HUES48 (cell line): ENCODE measurements around the gene EPB41L5.
A peak's percentile ranks its signal among the peaks of the same experiment; 100 is the strongest.
"Not testable (repeated sequence)": the region's sequence is repeated elsewhere in the genome, so short reads cannot be mapped to it uniquely, and the experiment has no call there.

Experiments
- H3K27ac ChIP-seq: one replicate; pipeline ENCODE4 v1.7.0; 2013; ENCODE audit warnings: low read depth, low read length, inconsistent platforms
- H3K27me3 ChIP-seq: 2 replicates; pipeline ENCODE4 v1.6.1; 2013; ENCODE audit warnings: mild to moderate bottlenecking, low read length; ENCODE audit not compliant: control insufficient read depth, insufficient read depth
- H3K36me3 ChIP-seq: 2 replicates; pipeline ENCODE4 v1.6.1; 2013; ENCODE audit warnings: low read length; ENCODE audit not compliant: control insufficient read depth, insufficient read depth
- H3K4me1 ChIP-seq: 2 replicates; pipeline ENCODE4 v1.6.1; 2013; ENCODE audit warnings: mild to moderate bottlenecking, low read length; ENCODE audit not compliant: control insufficient read depth, insufficient read depth
- H3K4me3 ChIP-seq: 2 replicates; pipeline ENCODE4 v1.5.1; 2013; ENCODE audit warnings: mild to moderate bottlenecking, low read depth, low read length
- H3K9ac ChIP-seq: 2 replicates; pipeline ENCODE4 v1.6.1; 2013; ENCODE audit warnings: mild to moderate bottlenecking, low read depth, low read length, moderate library complexity
- H3K9me3 ChIP-seq: 2 replicates; pipeline ENCODE4 v1.6.1; 2013; ENCODE audit warnings: low read length; ENCODE audit not compliant: control insufficient read depth, insufficient read depth

Gene EPB41L5

DNA sequence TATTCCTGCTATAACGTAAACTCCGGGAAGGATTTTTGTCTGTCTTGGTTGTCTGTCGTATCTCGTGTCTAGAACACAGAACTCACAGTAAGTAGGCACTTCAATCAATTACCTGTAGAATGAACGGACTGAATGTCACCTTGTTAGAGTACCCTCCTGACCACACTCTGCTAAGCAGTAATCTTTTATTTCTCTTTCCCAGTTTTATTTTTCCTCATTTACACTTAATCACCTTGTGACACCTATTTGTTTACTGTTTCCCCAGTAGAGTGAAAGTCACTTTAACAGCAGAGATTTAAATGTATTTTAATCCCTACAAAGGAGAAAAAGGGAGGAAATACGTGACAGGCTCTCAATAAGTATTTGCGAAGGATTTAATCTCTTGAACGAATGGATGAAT lies 514 bp upstream of the EPB41L5 start:
- no peak overlapping the region for H3K9ac ChIP-seq
- H3K4me3 ChIP-seq = peak overlapping the region; percentile 47

DNA sequence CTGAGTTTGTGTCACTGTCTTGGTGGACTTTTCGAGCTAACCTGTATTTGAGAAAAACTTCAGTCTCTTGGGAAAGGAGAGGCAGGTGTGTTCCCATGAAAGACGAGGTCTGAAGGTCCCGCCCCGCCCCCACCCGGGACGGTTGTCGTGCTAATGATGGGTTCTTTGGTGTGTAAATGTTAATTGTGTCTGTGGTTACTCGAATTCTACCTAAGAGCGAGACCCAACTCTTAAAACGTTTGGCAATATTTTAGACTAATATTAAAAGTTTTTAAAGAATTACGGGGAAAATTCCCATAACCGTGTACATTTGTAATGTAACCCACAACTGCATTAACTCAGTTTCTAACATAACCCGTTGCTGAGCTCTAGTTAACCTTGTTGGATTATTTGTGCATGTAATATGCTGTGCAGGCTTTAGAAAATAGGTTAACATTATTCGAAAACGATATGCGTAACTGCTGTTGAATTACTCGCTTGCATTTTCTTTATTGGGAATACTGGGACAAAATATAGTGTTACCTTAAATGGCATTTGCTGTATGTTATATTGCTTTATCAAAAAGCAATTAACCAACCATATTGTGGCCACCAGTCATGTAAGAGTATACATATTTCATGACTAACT lies 833 bp downstream of the EPB41L5 start:
- peaks cover 24% of the 10 kb centered on the region for H3K4me1 ChIP-seq
- peaks cover 11% of the 10 kb centered on the region for H3K27me3 ChIP-seq
- peak overlapping the region; percentile 88 for H3K27ac ChIP-seq
- peak overlapping the region; percentile 92 for H3K9ac ChIP-seq
- peak overlapping the region; percentile 94 for H3K4me3 ChIP-seq
- no peaks in the 10 kb centered on the region for H3K36me3 ChIP-seq
- no peaks in the 10 kb centered on the region for H3K9me3 ChIP-seq

More for the DNA sequence above, 514 bp upstream of the EPB41L5 start:
- H3K27ac ChIP-seq = no peak overlapping the region
- no peaks in the 10 kb centered on the region for H3K36me3 ChIP-seq
- H3K4me1 ChIP-seq = peaks cover 22% of the 10 kb centered on the region
- peaks cover 11% of the 10 kb centered on the region for H3K27me3 ChIP-seq
- H3K9me3 ChIP-seq = no peaks in the 10 kb centered on the region

DNA sequence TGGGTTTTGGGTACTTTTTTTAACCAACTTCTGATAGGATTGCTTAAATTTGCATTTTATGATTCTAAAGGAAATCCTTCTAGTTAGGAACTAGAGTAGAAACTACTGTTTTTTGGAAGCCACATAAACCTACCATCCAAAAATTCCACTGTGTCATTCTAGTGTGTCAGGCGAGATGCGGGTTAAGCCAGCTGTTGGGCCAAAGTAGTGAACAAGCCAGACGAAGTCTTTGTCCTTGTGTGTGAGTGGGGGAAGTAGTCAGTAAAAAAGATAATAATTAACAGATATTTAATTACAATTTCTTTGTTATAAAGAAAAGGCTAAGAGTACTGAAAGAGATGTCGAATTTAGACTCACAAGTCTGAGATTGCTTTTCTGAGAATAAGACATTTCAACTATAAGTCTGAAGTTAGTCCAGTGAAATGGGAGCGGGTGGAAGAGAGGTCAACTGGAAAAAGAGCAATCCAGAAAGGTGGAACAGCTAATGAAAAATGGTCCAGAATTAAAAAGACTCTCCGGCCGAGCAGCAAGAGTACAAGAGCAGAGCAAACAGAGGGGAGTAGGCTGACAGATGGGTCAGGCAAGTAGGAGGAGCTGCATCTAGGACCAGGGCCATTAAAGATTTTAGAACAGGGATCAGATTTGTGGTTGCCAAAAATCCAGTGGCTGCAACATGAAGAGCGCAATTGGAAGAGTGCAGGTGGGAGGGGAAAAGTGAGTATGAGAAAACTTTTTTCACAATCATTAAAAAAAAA lies 1.5 kb downstream of the EPB41L5 start:
- Histone ChIP-seq H3K9me3 (no peaks in the 10 kb centered on the region), H3K4me3 (peak overlapping the region; percentile 94), H3K9ac (no peak overlapping the region), H3K4me1 (peaks cover 28% of the 10 kb centered on the region), H3K27me3 (peaks cover 11% of the 10 kb centered on the region), H3K36me3 (no peaks in the 10 kb centered on the region), H3K27ac (no peak overlapping the region)

DNA sequence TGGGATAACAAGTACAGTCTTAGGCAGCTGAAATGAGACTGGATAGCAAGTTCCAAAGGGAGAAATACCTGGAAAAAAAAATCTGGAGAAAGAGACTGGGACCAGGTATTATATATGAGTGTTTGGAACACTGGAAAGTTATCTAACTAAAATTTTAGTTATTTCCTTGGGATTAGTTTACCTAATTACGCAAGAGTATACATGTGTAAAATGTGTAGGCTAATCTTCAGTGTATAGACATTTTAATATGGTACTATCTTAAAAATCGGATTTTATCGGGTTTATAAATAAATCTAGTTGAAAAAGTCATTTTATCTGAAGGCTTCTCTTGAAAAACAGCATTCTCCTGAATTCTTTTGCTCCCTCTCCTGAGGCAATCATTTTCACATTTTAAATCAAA lies 3.9 kb downstream of the EPB41L5 start:
- Histone ChIP-seq H3K36me3 (no peaks in the 10 kb centered on the region), H3K9ac (no peak overlapping the region), H3K27me3 (0 out of 2 replicates have a peak, but pooled peaks cover 4% of the 10 kb centered on the region), H3K27ac (no peak overlapping the region), H3K4me3 (no peak overlapping the region), H3K9me3 (no peaks in the 10 kb centered on the region), H3K4me1 (peaks cover 28% of the 10 kb centered on the region)

DNA sequence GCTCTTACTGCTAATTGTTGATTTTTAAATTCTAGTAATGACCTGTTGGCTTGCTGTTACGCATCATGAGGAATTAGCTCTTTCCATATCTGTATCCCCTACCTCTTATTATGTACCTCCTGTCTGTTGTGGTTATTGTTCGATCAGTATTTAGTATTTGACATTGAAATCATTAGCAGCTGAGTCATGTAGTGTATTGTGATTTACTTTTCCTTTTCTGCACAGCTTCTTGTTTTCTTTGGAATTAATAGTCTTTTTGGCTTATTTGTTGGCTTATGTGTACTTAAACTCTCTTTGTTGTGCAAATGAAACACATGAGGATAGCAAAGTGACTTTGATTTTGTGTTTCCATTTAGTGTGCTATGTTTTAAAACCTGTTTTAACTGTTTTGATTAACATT lies 4.3 kb downstream of the EPB41L5 start:
- Histone ChIP-seq H3K27me3 (0 out of 2 replicates have a peak, but pooled peaks cover under 1% of the 10 kb centered on the region), H3K4me3 (no peak overlapping the region), H3K9me3 (no peaks in the 10 kb centered on the region), H3K4me1 (peaks cover 27% of the 10 kb centered on the region), H3K27ac (no peak overlapping the region), H3K9ac (no peak overlapping the region), H3K36me3 (no peaks in the 10 kb centered on the region)

DNA sequence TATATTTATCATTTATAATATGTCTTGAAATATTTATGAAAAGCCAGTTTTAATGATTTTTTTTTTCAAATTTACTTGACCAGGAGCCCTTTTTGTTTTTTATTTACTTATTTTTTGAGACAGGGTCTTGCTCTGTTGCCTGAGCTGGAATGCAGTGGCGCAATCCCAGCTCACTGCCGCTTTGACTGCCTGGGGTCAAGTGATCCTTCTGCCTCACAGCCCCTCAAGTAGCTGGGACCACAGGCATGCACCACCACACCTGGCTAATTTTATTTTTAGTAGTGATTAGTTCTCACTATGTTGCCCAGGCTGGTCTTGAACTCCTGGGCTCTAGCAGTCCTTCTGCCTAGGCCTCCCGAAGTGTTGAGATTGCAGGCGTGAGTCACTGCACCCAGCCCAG lies 5.7 kb downstream of the EPB41L5 start:
- Histone ChIP-seq H3K9ac (no peak overlapping the region), H3K4me3 (no peak overlapping the region), H3K27ac (no peak overlapping the region), H3K36me3 (no peaks in the 10 kb centered on the region), H3K4me1 (peaks cover 24% of the 10 kb centered on the region), H3K27me3 (no peaks in the 10 kb centered on the region), H3K9me3 (no peaks in the 10 kb centered on the region)

DNA sequence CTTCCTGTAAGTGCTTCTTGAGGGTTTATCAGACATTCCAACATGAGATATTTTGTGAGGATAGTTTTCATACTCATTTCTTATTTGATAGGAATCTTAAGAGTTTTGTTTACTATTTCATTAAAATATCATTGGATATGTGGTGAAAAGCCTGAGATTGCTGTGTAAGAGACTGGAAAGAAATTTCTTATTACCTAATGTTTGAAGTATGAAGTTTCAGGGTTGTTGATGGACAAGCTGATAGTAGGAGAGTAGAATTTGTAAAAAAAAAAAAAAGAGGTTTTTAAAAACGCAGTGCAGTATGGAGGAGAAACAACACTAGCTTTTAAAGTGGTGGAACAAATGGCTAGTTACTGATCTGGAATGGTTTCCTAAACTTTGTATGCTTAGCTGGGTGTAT lies 7.7 kb downstream of the EPB41L5 start:
- Histone ChIP-seq H3K27ac (no peak overlapping the region), H3K9me3 (no peaks in the 10 kb centered on the region), H3K4me1 (peaks cover 15% of the 10 kb centered on the region), H3K36me3 (no peaks in the 10 kb centered on the region), H3K4me3 (no peak overlapping the region), H3K27me3 (no peaks in the 10 kb centered on the region), H3K9ac (no peak overlapping the region)

DNA sequence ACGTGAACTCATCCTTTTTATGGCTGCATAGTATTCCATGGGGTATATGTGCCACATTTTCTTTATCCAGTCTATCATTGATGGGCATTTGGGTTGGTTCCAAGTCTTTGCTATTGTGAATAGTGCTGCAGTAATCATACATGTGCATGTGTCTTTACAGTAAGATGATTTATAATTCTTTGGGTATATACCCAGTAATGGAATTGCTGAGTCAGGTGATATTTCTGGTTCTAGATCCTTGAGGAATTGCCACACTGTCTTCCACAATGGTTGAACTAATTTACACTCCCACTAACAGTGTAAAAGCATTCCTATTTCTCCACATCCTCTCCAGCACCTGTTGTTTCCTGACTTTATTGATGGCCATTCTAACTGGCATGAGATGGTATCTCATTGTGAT lies 9.6 kb downstream of the EPB41L5 start:
- H3K36me3 ChIP-seq, H3K9ac ChIP-seq, H3K9me3 ChIP-seq, H3K27me3 ChIP-seq, H3K27ac ChIP-seq, H3K4me3 ChIP-seq, H3K4me1 ChIP-seq: not testable (repeated sequence)

DNA sequence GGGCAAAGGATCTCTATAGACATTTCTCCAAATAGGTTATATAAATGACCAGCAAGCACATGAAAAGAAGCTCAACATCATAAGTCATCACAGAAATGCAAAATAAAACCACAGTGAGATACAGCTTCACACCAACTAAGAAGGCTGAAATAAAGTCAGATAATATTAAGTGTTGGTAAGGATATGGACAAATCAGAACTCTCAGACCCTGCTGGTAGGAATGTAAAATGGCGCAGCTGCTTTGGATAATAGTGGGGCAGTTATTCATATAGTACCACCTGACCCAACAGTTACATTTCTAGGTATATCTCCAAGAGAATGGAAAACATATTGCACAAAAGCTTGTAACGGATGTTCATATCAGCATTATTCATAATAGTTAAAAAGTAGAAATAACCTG lies 14.0 kb downstream of the EPB41L5 start:
- no peak overlapping the region for H3K27ac ChIP-seq
- H3K4me1 ChIP-seq = peaks cover 7% of the 10 kb centered on the region
- no peak overlapping the region for H3K9ac ChIP-seq
- peaks cover 3% of the 10 kb centered on the region; the same call in 1 of the 2 replicates for H3K36me3 ChIP-seq
- no peak overlapping the region for H3K4me3 ChIP-seq
- no peaks in the 10 kb centered on the region for H3K27me3 ChIP-seq
- no peaks in the 10 kb centered on the region; the same call in 1 of the 2 replicates for H3K9me3 ChIP-seq

DNA sequence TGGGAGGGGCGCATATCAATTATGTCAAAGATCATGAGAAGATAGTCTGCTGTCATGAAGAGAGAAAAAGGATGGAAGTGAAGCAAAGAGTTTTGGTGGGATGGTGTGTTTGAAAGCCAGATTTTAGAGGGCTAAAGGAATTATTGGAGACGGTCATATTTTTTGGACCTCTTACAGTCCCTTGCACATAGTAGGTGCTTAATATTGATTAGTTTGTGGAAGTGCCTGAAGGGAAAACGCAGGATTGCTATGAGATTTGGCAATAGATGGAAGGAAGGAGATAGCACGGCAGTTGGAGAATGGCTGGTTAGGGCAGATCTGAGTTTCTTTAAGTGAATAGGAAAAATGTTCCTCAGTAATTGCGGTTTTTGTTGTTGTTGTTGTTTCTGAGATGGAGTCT lies 15.9 kb downstream of the EPB41L5 start:
- H3K27ac ChIP-seq = no peak overlapping the region
- peaks cover 3% of the 10 kb centered on the region; the same call in 1 of the 2 replicates for H3K36me3 ChIP-seq
- peaks cover 7% of the 10 kb centered on the region for H3K4me1 ChIP-seq
- H3K4me3 ChIP-seq = no peak overlapping the region
- H3K9me3 ChIP-seq = no peaks in the 10 kb centered on the region; the same call in 1 of the 2 replicates
- H3K27me3 ChIP-seq = no peaks in the 10 kb centered on the region
- no peak overlapping the region for H3K9ac ChIP-seq
